AG04450 (cell line): Measurements from ENCODE around the gene LCN9. TPM values are rescaled to one million over a fixed set of nuclear protein-coding genes. Genes with fewer than 3 reads are reported as not detected.
"Not testable (repeated sequence)": the region's sequence is repeated elsewhere in the genome, so short reads cannot be mapped to it uniquely, and the experiment has no call there.

Experiments used
- CTCF ChIA-PET: fragments of 300-600, 350-600 bp; formaldehyde crosslinking; extraction: SDS; loops from one replicate; lab custom pipeline; 2022; ENCODE audit warnings: antibody characterized with exemption, inconsistent platforms; lab: Charles Lee
- POLR2A ChIA-PET: fragments of 350-600 bp; formaldehyde crosslinking; extraction: SDS; loops from one replicate; lab custom pipeline; 2021; ENCODE audit warnings: antibody characterized with exemption, inconsistent platforms; lab: Yijun Ruan, JAX
- DNase-seq: peaks from one replicate; pipeline ENCODE4 v3.0.0-alpha.2; 2011; ENCODE audit warnings: low read depth, low spot score
- H3K27ac ChIP-seq: one replicate; pipeline ENCODE4 v1.5.1; 2012; ENCODE audit warnings: low read depth, low read length, control low read depth
- H3K27me3 ChIP-seq: one replicate; pipeline ENCODE4 v1.6.0; 2012; ENCODE audit warnings: low read length; ENCODE audit not compliant: control insufficient read depth, insufficient read depth
- H3K4me3 ChIP-seq: 2 replicates; pipeline ENCODE4 v1.5.1; 2011; ENCODE audit warnings: mild to moderate bottlenecking, low read depth, low read length, control low read depth
- H3K9me3 ChIP-seq: 2 replicates; pipeline ENCODE4 v1.5.1; 2012; ENCODE audit warnings: low read length; ENCODE audit not compliant: control insufficient read depth, insufficient read depth
- polyA plus RNA-seq: library from polyadenylated mRNA; depleted of rRNA; stranded (reverse); fragments of >200 nt; gene quantifications from 2 replicates; pipeline ENCODE4 v1.2.3, GENCODE V29; 2011
- TF ChIP-seq, protein P1 (sequence below): IDR thresholded peaks from 2 replicates; pipeline ENCODE4 v1.5.1; 2011; ENCODE audit warnings: low read depth, low read length, control low read depth, inconsistent platforms

The LCN9 gene
- polyA plus RNA-seq, 1 experiment: not detected

DNA sequence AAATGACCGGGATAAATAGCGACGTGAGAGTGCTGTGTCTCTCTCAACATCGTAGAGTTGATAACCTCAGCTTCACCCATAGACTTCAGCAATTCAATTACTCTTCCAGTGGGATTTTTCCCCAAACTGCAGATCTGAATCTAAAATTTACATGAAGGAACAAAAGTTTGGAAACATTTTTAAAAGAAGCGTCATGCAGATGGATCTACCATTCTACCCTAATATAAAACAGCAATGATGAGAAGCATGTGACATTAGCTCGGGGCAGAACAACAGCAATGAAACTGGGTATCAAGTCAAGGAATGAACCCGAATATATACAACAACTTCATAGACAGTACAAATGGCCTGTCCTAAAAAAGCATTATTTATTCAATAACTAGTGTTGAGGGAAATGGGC is 42.6 kb upstream of the LCN9 start:
- CTCF ChIA-PET: interaction anchor here (0.8 kb wide), 1 partner anchor 17 kb away, joined by 3 read pairs; no protein-coding TSS in a partner anchor
- POLR2A ChIA-PET: no interaction called here
- DNase-seq: no peak
- H3K27me3 ChIP-seq: peaks cover 6% of the 10 kb centered on the region
- no peaks in the 10 kb centered on the region for H3K9me3 ChIP-seq
- H3K4me3 ChIP-seq: no peak overlapping the region
- TF ChIP-seq, protein P1, sequence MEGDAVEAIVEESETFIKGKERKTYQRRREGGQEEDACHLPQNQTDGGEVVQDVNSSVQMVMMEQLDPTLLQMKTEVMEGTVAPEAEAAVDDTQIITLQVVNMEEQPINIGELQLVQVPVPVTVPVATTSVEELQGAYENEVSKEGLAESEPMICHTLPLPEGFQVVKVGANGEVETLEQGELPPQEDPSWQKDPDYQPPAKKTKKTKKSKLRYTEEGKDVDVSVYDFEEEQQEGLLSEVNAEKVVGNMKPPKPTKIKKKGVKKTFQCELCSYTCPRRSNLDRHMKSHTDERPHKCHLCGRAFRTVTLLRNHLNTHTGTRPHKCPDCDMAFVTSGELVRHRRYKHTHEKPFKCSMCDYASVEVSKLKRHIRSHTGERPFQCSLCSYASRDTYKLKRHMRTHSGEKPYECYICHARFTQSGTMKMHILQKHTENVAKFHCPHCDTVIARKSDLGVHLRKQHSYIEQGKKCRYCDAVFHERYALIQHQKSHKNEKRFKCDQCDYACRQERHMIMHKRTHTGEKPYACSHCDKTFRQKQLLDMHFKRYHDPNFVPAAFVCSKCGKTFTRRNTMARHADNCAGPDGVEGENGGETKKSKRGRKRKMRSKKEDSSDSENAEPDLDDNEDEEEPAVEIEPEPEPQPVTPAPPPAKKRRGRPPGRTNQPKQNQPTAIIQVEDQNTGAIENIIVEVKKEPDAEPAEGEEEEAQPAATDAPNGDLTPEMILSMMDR: no peak
- no peak overlapping the region for H3K27ac ChIP-seq

DNA sequence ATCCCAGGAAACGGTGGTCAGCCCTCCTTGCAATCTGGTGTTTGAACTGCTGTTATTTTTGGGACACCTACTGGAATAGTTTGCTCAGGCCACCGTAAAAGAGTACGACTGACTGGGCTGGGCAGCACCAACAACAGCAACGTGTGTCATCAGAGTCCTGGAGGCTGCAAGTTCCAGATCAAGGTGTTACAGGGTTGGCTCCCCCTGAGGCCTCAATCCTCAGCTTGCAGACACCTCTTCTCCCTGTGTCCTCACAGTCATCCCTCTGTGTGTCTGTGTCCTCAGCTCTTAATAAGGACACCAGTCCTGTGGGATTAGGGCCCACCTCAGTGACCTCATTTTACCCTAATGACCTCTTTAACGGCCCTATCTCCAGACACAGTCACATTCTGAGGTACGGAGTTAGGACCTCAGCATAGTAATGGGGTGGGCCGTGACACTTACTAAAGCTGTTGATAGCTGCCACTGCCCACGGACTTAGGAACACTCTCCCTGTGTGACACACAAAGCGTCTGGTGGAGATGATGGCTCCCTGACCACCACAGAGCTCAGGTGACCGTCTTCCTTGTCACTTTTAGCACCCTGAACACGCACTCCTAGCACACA is 40.6 kb upstream of the LCN9 start:
- H3K27ac ChIP-seq: no peak overlapping the region
- peaks cover 6% of the 10 kb centered on the region for H3K27me3 ChIP-seq
- no peak overlapping the region for H3K4me3 ChIP-seq
- no peaks in the 10 kb centered on the region for H3K9me3 ChIP-seq
- TF ChIP-seq, protein P1: no peak
- no peak for DNase-seq
- CTCF ChIA-PET: no interaction called here
- POLR2A ChIA-PET: no interaction called here

DNA sequence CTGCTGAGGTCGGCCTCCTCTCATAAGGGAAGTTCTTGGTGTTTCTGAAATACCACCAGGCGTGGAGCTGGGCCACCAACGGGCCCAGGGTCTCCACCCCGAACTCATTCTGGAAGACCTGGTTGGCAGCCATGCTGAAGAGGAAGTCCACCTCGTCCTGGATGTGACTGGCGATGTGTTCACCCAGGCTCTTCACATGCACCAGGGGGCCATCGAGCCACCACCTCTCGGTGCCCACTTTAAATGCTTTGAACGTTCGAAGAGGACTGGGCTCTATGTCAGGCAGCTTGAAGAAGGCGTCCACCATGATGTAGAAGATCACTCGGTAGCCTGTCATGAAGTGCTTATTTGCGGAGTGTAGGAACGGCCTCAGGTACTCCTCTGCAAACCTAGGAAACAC is 38.8 kb upstream of the LCN9 start:
- POLR2A ChIA-PET: no interaction called here
- no peak overlapping the region for H3K27ac ChIP-seq
- TF ChIP-seq, protein P1: no peak
- no peaks in the 10 kb centered on the region for H3K9me3 ChIP-seq
- H3K27me3 ChIP-seq: peaks cover 6% of the 10 kb centered on the region
- CTCF ChIA-PET: no interaction called here
- H3K4me3 ChIP-seq: no peak overlapping the region
- DNase-seq: no peak

DNA sequence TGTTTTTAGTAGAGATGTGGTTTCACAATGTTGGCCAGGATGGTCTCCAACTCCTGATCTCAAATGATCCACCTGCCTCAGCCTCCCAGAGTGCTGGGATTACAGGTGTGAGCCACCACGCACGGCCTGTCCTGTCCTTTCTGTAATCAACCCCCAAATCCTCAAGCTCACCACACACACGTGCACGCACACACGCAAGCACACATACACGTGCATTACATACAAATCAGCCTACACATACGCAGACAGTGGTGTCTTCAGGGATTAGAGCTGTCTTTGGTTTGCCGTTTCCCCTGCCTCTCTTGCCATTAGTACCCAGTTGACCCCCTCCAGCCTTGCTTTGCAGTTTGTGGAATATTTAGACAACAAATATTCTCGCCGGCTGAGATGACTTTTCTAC is 30.3 kb upstream of the LCN9 start:
- H3K9me3 ChIP-seq: no peaks in the 10 kb centered on the region
- H3K27ac ChIP-seq: no peak overlapping the region
- ChIA-PET CTCF (no interaction called here), POLR2A (no interaction called here)
- H3K4me3 ChIP-seq: no peak overlapping the region
- no peak for DNase-seq
- TF ChIP-seq, protein P1: no peak
- H3K27me3 ChIP-seq: peaks cover 6% of the 10 kb centered on the region

DNA sequence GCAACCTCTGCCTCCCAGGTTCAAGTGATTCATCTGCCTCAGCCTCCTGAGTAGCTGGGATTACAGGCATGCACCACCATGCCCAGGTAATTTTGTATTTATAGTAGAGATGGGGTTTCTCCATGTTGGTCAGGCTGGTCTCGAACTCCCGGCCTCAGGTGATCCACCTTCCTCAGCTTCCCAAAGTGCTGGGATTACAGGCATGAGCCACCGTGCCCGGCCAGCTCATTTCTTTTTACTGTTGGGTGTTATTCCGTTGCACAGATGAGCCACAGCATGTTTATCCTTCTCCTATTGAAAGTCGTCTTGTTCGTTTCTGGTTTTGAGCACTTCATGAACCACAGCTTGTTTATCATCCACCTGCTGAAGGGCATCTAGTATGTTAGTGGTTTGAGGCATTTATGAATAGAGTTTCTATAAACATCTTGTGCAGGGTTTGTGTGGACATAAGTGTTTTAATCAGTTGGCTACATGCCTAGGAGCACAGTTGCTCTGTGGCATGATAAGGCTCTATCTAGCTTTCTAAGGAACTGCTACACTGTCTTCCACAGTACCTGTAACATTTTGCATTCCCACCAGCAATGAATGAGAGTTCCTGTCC is 26.1 kb upstream of the LCN9 start:
- CTCF ChIA-PET, H3K27ac ChIP-seq, H3K9me3 ChIP-seq, H3K27me3 ChIP-seq, H3K4me3 ChIP-seq, POLR2A ChIA-PET, DNase-seq: not testable (repeated sequence)
